Fibroblast of gingiva (primary cell): Measurements from ENCODE around the gene TP53I11.

ENCODE experiments used
- DNase-seq: peaks from one replicate; pipeline ENCODE4 v3.0.0-alpha.2; 2011; ENCODE audit warnings: low read depth

TP53I11 gene

GRCh38 chr11:44978274-44978960 is 27.7 kb upstream of the TP53I11 start:
- DNase-seq, result no peak

GRCh38 chr11:44977493-44977984 is 26.9 kb upstream of the TP53I11 start:
- DNase-seq, result no peak

- DNase-seq, result no peak
These were observed 25.9 kb upstream of the TP53I11 start for GRCh38 chr11:44976576-44976975.

GRCh38 chr11:44974402-44975000 is 23.8 kb upstream of the TP53I11 start:
- DNase-seq, result no peak

GRCh38 chr11:44973632-44974401 is 23.1 kb upstream of the TP53I11 start:
- no peak for DNase-seq

- no peak for DNase-seq
These were observed 22.2 kb upstream of the TP53I11 start for GRCh38 chr11:44972746-44973435.

GRCh38 chr11:44971185-44971584 is 20.5 kb upstream of the TP53I11 start:
- no peak for DNase-seq

GRCh38 chr11:44970293-44970692 is 19.6 kb upstream of the TP53I11 start:
- no peak for DNase-seq

- no peak for DNase-seq
These were observed 19.1 kb upstream of the TP53I11 start for GRCh38 chr11:44969651-44970252.

GRCh38 chr11:44968510-44968909 is 17.8 kb upstream of the TP53I11 start:
- no peak for DNase-seq

GRCh38 chr11:44967930-44968496 is 17.3 kb upstream of the TP53I11 start:
- no peak for DNase-seq

GRCh38 chr11:44966694-44967093 is 16.0 kb upstream of the TP53I11 start:
- DNase-seq, result no peak

GRCh38 chr11:44964526-44965209 is 14.0 kb upstream of the TP53I11 start:
- DNase-seq, result no peak

GRCh38 chr11:44963948-44964347 is 13.3 kb upstream of the TP53I11 start:
- no peak for DNase-seq

- no peak for DNase-seq
These were observed 12.5 kb upstream of the TP53I11 start for GRCh38 chr11:44963136-44963535.

GRCh38 chr11:44962464-44962863 is 11.8 kb upstream of the TP53I11 start:
- no peak for DNase-seq

- DNase-seq, result no peak
These were observed 9.6 kb upstream of the TP53I11 start for GRCh38 chr11:44960200-44960845.

- DNase-seq, result no peak
These were observed 8.4 kb upstream of the TP53I11 start for GRCh38 chr11:44959064-44959463.

GRCh38 chr11:44957776-44958564 is 7.3 kb upstream of the TP53I11 start:
- DNase-seq, result no peak

GRCh38 chr11:44957040-44957515 is 6.4 kb upstream of the TP53I11 start:
- DNase-seq, result no peak
